HG03064 (cell line): ENCODE measurements around the gene MLXIPL.
A peak's percentile ranks its signal among the peaks of the same experiment; 100 is the strongest.
"Not testable (repeated sequence)": the region's sequence is repeated elsewhere in the genome, so short reads cannot be mapped to it uniquely, and the experiment has no call there.

Experiments
- ATAC-seq: cut with Tn5 transposase; IDR thresholded peaks from one replicate; pipeline ENCODE4 v1.9.1; 2021; ENCODE audit warnings: low read depth; ENCODE audit not compliant: unreplicated experiment

The MLXIPL gene

DNA sequence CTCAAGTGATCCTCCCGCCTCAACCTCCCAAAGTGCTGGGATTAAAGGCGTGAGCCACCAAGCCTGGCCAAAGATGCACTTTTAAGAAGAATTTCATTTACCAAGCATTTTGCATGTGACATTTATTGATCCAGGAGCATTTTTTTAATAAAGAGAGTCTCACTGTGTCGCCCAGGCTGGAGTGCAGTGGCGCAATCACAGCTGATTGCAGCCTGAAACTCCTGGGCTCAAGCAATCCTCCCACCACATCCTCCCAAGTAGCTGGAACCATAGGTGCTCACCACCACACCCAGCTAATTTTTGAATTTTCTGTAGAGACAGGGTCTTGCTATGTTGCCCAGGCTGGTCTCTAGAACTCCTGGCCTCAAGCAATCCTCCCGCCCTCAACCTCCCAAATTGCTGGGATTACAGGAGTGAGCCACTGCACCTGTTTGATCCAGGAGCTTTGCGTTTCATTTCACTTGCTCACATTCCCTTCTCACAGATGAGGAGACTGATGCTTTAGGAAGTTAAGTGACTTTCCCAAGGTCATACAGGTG lies 41.6 kb downstream of the MLXIPL start:
- no peak for ATAC-seq

DNA sequence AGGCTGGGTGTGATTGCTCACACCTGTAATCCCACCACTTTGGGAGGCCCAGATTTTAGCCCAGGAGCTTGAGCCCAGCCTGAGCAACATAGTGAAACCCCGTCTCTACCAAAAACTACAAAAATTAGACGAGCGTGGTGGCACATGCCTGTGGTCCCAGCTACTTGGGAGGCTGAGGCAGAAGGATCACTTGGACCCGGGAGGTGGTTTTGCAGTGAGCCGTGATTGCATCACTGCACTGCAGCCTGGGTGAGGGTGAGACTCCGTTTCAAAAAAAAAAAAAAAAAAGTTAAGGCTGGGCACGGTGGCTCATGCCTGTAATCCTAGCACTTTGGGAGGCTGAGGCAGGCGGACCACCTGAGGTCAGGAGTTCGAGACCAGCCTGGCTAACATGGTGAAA lies 43.3 kb downstream of the MLXIPL start:
- ATAC-seq = not testable (repeated sequence)

DNA sequence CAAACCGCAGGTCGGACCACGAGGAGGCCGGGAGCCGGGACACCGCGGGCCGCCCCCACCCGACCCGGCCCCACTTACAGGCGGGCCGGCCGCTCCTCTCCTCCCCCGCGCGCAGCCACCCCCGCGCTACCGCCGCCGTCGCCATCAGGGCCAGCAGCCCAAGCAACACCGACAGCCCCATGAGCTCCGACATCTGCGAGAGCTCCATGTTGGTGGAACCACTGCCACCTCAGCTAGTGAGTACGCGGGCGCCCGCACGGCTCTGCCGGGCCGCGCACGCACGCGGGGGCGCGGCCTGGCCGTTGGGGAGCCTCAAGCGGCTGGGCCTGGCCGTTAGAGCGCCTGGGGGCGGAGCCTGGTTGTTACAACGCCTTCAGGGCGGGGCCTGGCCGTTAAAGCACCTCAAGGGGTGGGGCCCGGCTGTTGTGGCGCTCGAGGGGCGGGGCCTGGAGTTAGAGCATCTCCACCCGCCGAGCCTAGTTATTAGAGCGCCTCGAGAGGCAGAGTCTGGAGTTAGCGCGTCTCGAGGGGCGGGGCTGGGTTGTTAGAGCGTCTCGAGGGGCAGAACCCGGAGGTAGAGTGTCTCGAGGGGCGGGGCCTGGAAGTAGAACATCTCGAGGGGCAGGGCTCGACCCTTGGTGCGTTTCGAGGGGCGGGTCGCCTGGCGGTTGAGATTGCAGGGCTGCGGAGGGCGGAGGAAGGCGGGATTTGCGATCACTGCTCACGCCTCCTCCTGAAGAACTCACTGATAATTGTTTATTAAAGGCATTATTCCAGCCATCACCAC lies 45.8 kb downstream of the MLXIPL start, which contains the start of gene TBL2:
TSS of gene TBL2 (minus strand) at position 238 of the 787 bp plus-strand sequence. CDS start at position 208, 30 bp downstream.
- ATAC-seq = peak; percentile 80

DNA sequence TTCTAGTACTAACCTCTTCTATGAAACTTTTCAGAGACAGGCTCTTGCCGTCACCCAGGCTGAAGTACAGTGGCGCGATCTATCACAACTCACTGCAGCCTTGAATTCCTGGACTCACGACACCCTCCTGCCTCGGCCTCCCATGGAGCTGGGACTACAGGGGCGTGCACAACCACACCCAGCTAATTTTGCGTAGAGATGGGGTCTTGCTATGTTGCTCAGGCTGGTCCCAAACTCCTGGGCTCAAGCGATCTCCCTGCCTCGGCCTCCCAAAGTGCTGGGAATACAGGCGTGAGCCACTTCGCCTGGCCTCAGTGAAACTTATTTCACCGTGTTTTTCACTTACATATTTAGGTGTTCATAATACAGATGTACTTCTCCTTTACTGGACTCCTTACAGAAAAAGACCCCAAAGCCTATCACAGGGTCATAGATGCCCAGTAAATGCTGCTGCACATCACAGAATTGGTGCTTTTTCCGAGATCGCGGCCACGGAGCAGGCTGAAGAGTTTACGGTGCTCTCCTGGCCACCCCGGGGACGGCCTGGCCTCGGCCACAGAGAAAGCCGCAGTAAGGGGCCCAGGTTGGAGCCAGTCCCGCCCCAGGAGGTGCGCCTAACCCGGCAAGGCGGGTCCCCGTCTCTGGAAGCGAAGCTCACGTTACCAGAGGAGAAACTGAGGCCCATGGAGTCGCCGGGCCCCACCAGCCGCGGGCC lies 46.5 kb downstream of the MLXIPL start:
- ATAC-seq = peak; percentile 25

DNA sequence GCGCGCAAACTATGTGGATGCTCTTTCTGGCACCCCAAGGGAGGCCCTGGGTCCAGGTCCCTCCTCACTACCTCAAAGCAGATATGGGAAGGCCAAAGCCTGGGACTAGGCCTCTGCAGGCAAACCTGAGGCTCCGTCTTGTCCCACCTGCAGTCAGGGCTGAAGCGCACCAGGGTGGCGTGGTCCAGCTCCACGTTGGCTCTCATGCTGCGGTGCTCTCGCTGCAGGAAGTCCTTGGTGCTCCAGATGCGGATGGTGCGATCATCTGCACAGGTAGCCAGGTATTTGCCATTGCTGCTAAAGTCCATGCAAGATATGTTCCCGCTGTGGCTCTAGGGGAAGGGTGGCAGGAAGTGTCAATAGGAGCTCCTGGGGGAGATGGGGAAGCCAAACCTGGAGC lies 50.5 kb downstream of the MLXIPL start:
- ATAC-seq = no peak

DNA sequence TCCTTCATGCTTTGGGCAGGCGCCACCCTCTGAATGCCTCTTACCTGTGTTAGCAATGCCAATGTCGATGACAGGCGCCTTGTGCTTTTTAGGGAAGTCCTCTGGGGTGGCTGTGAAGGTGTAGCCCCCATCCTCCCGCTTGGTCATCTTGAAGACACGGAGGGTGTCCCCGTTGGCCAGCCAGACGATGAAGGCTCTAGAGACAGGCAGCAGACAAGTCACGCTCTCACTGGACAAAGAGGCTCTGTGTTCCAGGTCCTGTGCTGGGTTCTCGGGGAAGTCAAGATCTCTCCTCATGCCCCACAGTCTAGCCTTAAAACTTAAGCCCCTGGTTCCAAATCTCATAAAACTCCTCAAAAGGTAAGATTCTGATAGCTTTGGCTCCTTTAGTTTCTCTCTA lies 51.0 kb downstream of the MLXIPL start:
- no peak for ATAC-seq

DNA sequence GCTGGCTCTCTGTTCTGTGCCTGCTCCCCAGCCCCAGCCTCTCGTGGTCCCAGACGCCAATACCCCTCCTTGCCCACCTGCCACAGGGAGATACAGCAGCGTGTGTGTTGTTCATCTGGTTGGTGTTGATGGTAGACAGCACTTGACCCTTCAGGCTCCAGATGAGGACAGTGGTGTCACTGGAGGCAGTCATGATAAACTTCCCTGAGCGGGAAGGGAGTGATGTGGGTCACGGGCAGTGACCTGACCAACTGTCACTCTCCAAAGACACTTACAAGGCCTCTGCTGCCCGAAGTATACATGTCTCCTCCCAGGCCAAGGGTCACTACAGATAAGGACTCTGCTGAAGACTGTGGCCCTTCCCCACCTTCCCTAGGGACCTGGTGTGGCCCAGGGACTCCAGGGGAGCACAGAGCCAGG lies 51.5 kb downstream of the MLXIPL start:
- ATAC-seq = no peak

DNA sequence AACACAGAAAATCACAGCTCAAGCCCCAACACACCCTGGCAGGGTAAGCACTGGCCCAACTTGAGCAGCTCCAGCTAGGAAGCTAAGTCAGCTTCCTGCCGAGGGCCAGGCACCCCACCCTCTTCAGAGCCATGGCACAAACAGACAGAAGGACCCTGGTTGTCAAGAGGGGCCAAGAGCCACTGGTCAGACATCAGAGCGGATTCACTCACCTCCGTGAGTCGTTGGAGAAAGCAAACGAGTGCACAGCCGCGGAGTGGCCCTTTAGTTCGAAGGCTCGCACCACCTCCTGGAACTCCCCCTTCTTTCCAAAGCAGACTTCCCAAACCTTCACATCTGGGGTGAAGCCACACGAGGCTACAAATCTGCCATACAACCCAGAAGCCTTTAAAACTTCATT lies 53.3 kb downstream of the MLXIPL start:
- no peak for ATAC-seq

DNA sequence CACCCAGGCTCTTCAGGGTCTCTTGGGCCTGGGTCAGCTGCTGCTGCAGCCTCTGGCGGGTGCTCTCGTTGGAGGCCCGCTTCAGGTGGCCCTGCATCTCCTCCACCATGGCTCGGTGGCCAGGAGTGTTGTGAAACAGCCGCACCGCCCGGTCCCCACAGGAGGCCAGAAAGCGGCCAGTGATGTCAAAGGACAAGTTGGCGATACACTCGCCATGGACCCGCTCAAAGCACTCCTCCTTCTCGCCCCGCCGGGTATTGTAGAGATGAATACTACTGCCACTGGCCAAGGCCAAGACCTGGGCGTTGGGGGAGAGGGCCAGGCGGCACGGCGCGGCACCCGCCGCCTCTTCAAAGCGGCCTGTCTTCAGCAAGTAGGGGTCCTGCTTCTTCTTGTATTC lies 53.8 kb downstream of the MLXIPL start:
- no peak for ATAC-seq

DNA sequence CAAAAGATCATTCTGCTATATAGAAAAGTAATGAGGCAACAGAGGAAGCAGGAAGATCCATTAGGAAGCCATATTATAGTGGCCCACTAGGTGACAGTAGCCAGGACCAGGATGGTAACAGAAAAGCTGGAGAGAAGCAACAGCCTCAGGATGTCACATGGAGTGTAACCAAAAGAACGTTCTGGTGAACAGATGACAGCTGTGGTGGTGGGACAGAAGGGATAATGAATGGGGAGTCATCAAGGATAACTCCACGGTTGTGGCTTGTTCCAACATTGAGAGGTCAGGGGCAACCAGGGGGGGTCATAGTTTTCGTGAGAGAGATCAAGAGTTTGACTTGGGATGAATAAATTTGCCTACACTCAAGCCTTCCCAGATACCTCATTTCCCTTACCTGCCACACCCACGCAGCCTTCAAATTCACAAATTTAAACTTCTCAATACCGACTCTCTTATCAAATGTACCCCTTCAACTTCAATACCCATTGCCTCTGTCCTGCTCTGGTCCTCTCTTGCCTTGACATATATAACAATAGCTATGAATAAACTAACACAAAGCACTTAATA lies 55.2 kb downstream of the MLXIPL start:
- no peak for ATAC-seq

DNA sequence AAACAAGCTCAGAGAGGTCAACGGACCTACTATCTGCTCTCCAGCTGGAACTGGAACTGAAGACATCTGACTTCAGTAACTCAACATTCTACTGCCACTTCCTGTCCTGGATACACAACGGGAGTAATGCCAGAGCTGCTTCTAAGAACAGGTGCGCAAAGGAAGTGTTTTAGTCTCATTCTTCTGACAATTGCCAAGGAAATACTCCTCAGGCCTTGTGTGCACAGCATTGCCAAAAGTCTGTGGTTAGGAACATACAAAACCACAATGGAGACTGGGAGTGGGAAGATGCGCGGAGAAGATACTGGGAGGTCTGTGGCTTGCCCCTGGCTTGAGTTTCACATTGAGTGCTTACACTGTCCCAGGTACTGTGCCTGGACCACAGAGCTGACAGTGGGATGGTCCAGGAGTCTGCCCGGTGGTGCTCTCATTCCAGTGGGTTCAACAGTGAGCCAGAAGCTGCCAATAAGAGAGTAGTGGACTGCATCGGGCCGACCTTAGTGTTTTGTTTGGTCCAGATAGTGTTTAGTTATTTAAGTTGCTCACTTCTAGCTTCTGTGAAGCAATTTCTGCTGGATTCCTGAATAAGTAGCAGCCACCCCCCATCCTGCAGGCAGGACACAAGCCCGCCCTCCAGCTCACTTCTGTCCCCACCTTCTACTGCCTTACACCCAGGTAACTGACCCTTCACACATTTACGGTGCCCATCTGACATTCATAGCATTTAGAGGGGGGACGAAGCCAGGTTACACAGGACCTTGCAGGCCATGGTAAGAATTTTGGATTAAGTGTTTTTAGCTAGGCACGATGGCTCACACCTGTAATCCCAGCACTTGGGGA lies 56.3 kb downstream of the MLXIPL start:
- no peak for ATAC-seq

DNA sequence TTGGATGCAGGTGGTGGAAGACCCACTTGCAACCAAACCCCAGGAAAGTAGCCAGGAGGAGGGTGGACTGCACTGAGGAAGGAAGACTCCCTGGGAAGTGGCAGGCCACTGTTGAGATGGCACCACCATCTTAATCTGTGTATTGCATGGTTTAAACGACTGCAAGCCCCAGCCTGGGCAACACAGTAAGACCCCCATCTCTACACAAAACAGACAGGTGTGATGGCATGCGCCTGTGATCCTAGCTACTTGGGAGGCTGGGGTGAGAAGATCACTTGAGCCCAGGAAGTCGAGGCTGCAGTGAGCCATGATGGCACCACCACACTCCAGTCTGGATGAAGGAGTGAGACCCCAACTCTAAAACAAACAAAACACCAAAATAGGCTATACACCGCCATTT lies 57.2 kb downstream of the MLXIPL start:
- ATAC-seq = no peak

DNA sequence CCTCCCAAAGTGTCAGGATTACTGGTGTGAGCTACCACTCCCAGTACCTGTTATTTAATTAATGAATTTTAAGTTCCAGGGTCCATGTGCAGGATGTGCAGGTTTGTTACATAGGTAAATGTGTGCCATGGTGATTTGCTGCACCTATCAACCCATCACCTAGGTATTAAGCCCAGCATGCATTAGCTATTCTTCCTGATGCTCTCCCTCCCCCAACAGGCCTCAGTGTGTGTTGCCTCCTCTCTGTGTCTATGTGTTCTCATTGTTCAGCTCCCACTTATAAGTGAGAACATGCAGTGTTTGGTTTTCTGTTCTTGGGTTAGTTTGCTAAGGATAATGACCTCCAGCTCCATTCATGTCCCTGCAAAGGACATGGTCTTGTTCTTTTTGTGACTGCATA lies 57.9 kb downstream of the MLXIPL start:
- not testable (repeated sequence) for ATAC-seq

DNA sequence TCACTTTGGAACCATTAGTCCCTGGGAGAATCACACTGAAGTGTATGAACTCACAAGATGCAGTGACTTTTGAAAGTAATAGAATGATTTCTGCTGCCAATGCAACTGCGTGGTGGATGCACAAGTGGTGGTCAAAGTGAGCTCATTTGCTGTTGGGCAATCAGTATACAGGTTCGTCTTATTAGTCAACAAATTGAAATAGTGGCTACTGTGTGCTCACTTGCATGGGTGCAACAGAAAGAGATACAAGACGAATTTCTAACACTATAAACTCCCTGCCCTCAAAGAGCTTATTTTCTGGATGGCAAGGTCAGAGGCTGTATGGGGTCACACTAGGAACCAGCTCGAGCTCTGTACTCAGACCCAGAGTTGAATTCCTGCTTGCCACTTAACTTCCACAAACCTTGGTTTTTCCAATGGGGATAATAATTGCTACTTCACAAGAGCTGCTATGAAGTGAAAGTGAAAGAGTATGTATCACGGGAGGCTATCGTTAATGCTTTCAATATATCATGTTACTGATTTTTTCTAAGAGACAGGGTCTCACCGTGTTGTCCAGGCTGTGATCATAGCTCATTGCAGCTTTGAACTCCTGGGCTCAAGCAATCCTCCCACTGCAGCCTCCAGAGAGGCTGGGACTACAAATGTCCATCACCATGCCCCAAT lies 58.5 kb downstream of the MLXIPL start:
- ATAC-seq = no peak

DNA sequence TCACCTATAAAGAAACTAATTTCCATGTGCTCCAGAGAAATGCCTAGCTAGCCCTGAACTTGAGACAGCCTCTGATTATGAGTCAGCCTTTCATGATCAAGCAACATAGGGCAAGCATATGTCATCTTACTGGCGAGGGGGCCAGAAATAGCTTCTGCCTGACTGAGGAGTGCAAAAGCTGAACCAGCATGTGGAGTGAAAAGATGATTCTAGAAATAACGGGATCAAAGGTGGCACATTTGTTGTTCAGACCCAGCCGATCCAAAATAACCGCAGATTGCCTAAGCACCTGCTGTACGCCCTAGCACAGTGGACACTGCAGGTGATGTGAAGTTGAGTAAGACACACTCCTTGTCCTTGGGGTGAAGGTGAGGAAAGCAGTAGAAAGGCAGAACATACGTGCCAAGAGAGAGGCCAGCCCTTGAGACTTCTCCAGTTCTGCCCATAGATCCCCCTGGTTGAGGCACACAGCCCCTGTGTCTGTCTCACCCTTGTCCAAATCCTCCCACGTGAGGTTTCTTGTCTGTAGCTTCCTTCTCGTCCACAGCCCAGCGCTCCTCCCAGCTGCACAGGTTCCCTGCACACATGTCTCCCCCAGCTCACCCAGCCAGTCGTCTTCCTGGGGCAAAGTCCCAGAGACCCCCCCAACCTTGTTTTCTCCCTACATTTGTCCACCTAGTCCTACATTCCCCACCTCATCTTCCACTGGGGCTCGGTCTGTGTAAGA lies 64.0 kb downstream of the MLXIPL start:
- ATAC-seq = no peak

DNA sequence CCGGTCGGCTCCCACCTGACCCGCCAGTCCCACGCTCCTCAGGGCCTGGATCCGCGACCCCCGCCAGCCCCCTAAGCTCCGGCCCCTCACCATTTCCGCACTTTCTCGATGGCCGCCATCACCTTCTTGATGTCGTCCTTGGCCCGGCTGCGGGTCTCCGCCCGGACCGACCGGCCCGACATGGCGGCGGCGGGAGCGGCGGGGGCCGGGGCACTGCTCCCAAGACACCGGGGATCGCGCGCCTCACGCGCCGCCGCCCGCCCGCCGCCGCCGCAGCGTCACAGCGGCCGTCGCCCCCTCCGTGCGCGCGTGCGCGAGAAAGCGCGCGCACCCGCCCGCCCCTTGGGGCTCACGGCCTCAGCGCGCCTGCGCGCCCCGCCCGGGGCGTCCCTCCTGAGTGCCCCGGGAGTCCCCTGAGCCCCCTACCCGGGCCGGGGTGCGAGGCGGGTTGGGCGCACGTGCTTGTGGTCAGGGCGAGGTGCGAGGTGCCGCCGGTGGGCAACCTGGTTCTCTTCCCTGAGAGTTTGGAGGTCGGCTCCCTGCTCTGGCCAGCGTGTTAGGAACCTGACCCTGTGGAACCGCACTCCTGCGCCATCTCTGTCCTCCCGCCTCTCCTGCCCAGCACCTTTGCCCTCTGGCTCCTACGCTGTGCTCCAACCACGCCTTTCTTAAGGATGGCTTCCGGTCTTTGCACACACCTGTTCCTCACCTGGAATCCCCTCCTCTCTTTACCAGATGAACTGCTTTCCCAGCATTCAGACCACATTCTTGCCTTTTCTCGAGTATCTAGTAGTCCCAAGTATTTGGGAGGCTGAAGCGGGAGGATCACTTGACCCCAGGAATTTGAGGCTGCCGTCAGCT lies 66.7 kb downstream of the MLXIPL start, which contains the start of gene BCL7B:
TSS of gene BCL7B (minus strand) at position 294 of the 861 bp plus-strand sequence. CDS start at position 182, 112 bp downstream.
- ATAC-seq = peak; percentile 44

DNA sequence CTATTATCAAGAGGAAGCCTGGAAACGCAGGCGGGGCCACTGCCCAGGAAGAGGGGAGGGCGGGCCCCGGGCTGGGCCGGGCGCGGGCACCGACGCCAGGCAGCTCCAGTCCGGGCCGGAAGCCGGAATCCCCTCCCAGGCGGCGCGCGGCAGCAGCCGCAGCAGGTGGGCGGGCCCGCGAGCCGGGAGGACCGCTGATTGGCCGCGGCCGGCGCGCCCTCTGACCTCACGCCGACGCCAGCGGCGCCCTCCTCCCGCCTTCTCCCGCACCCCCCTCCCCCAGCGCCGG lies 67.3 kb downstream of the MLXIPL start:
- peak; percentile 87 for ATAC-seq
